H9 (cell line): ENCODE data around the gene ADGRL3. TPM values are rescaled to one million over a fixed set of nuclear protein-coding genes. Genes with fewer than 3 reads are reported as not detected.

Experiments
- DNase-seq: peaks from one replicate; pipeline ENCODE4 v3.0.0-alpha.2; 2017
- H2AFZ ChIP-seq: one replicate; pipeline ENCODE4 v1.6.1; 2013; ENCODE audit warnings: mild to moderate bottlenecking, low read length, control low read depth, moderate library complexity
- H2AK5ac ChIP-seq: 2 replicates; pipeline ENCODE4 v1.6.1; 2013; ENCODE audit warnings: low read length, control low read depth, mixed read lengths; ENCODE audit not compliant: insufficient read length
- H2BK120ac ChIP-seq: one replicate; pipeline ENCODE4 v1.6.1; 2013; ENCODE audit warnings: low read depth, mild to moderate bottlenecking, low read length, control low read depth, inconsistent platforms; ENCODE audit not compliant: poor library complexity, severe bottlenecking
- H2BK12ac ChIP-seq: 2 replicates; pipeline ENCODE4 v1.6.1; 2013; ENCODE audit warnings: low read length, control low read depth, mixed read lengths, low read depth; ENCODE audit not compliant: insufficient read length
- H2BK15ac ChIP-seq: 2 replicates; pipeline ENCODE4 v1.6.1; 2013; ENCODE audit warnings: low read depth, low read length, control low read depth
- H2BK20ac ChIP-seq: one replicate; pipeline ENCODE4 v1.6.1; 2013; ENCODE audit warnings: low read depth, mild to moderate bottlenecking, low read length, control low read depth, inconsistent platforms; ENCODE audit not compliant: poor library complexity, severe bottlenecking
- H2BK5ac ChIP-seq: 2 replicates; pipeline ENCODE4 v1.6.1; 2013; ENCODE audit warnings: low read length, control low read depth, mixed read lengths; ENCODE audit not compliant: insufficient read length
- H3K14ac ChIP-seq: 2 replicates; pipeline ENCODE4 v1.6.1; 2013; ENCODE audit warnings: low read length, control low read depth; ENCODE audit not compliant: insufficient read depth
- H3K18ac ChIP-seq: 2 replicates; pipeline ENCODE4 v1.6.1; 2013; ENCODE audit warnings: low read depth, mild to moderate bottlenecking, mixed read lengths, low read length, control low read depth; ENCODE audit not compliant: insufficient read length
- H3K23ac ChIP-seq: 2 replicates; pipeline ENCODE4 v1.6.1; 2013; ENCODE audit warnings: low read length, control low read depth, mixed read lengths, low read depth; ENCODE audit not compliant: insufficient read length
- H3K23me2 ChIP-seq: 2 replicates; pipeline ENCODE4 v1.6.1; 2013; ENCODE audit warnings: low read depth, mild to moderate bottlenecking, mixed read lengths, low read length, control low read depth; ENCODE audit not compliant: insufficient read length, poor library complexity, severe bottlenecking
- H3K27ac ChIP-seq: 2 replicates; pipeline ENCODE4 v1.5.1; 2013; ENCODE audit warnings: low read length, control low read depth, mixed read lengths, low read depth; ENCODE audit not compliant: insufficient read length
- H3K27me3 ChIP-seq: 2 replicates; pipeline ENCODE4 v1.6.1; 2013; ENCODE audit warnings: low read length, control low read depth, inconsistent platforms; ENCODE audit not compliant: insufficient read depth
- H3K4ac ChIP-seq: 2 replicates; pipeline ENCODE4 v1.6.1; 2013; ENCODE audit warnings: low read depth, mild to moderate bottlenecking, control low read depth, inconsistent platforms, low read length, moderate library complexity
- H3K4me1 ChIP-seq: 2 replicates; pipeline ENCODE4 v1.6.1; 2013; ENCODE audit warnings: low read length, control low read depth, inconsistent platforms; ENCODE audit not compliant: insufficient read depth
- H3K4me2 ChIP-seq: 2 replicates; pipeline ENCODE4 v1.6.1; 2013; ENCODE audit warnings: low read length, control low read depth, mixed read lengths; ENCODE audit not compliant: insufficient read length, insufficient read depth
- H3K56ac ChIP-seq: 2 replicates; pipeline ENCODE4 v1.6.1; 2013; ENCODE audit warnings: low read depth, mild to moderate bottlenecking, mixed read lengths, low read length, control low read depth; ENCODE audit not compliant: insufficient read length
- H3K79me1 ChIP-seq: 2 replicates; pipeline ENCODE4 v1.6.1; 2013; ENCODE audit warnings: low read depth, mild to moderate bottlenecking, moderate library complexity, low read length, control low read depth, inconsistent platforms; ENCODE audit not compliant: insufficient read depth, poor library complexity, severe bottlenecking
- H3K79me2 ChIP-seq: 2 replicates; pipeline ENCODE4 v1.6.1; 2013; ENCODE audit warnings: low read length, control low read depth, inconsistent platforms; ENCODE audit not compliant: insufficient read depth
- H3K9ac ChIP-seq: 2 replicates; pipeline ENCODE4 v1.6.1; 2013; ENCODE audit warnings: low read length, control low read depth, mixed read lengths; ENCODE audit not compliant: insufficient read length; ENCODE audit errors: extremely low read depth
- H3K9me3 ChIP-seq: one replicate; pipeline ENCODE4 v1.6.1; 2013; ENCODE audit warnings: low read depth, low read length, inconsistent platforms; ENCODE audit not compliant: control insufficient read depth
- H3T11ph ChIP-seq: one replicate; pipeline ENCODE4 v1.6.1; 2013; ENCODE audit warnings: mild to moderate bottlenecking, low read length, control low read depth, inconsistent platforms
- H4K20me1 ChIP-seq: one replicate; pipeline ENCODE4 v1.6.1; 2013; ENCODE audit not compliant: control insufficient read depth, insufficient read length, insufficient read depth
- H4K5ac ChIP-seq: 2 replicates; pipeline ENCODE4 v1.6.1; 2013; ENCODE audit warnings: low read depth, mild to moderate bottlenecking, mixed read lengths, low read length, control low read depth; ENCODE audit not compliant: insufficient read length
- H4K8ac ChIP-seq: replicated peaks from 2 replicates; pipeline ENCODE4 v1.6.1; 2013; ENCODE audit warnings: low read length, control low read depth, mixed read lengths, low read depth; ENCODE audit not compliant: insufficient read length
- H4K91ac ChIP-seq: 2 replicates; pipeline ENCODE4 v1.6.1; 2013; ENCODE audit warnings: low read depth, mild to moderate bottlenecking, moderate library complexity, mixed read lengths, low read length, control low read depth; ENCODE audit not compliant: insufficient read length
- H3K27ac Mint-ChIP-seq, 3 experiments: 2 replicates in 2 of 3; 3 replicates in 1 of 3; pipeline ENCODE4 v1.8.0; 2020 to 2021; ENCODE audit warnings: mixed read lengths in 3 of 3, mild to moderate bottlenecking in 1 of 3, moderate library complexity in 1 of 3
- H3K27me3 Mint-ChIP-seq: 2 replicates; pipeline ENCODE4 v1.8.0; 2021; ENCODE audit warnings: low read depth, mild to moderate bottlenecking, moderate library complexity, mixed read lengths
- H3K36me3 Mint-ChIP-seq, 3 experiments: 2 replicates in 2 of 3; 3 replicates in 1 of 3; pipeline ENCODE4 v1.8.0; 2020 to 2021; ENCODE audit warnings: low read depth in 3 of 3, mixed read lengths in 3 of 3; ENCODE audit not compliant: insufficient read depth in 1 of 3
- H3K4me1 Mint-ChIP-seq, 2 experiments: 2 replicates each; pipeline ENCODE4 v1.8.0; 2020; ENCODE audit warnings: mixed read lengths in 2 of 2
- H3K4me3 Mint-ChIP-seq, 2 experiments: 2 replicates in 1 of 2; 3 replicates in 1 of 2; pipeline ENCODE4 v1.8.0; 2020 to 2021; ENCODE audit warnings: mild to moderate bottlenecking in 2 of 2, mixed read lengths in 2 of 2, moderate library complexity in 1 of 2
- H3K9me3 Mint-ChIP-seq, 2 experiments: 2 replicates in 1 of 2; 3 replicates in 1 of 2; pipeline ENCODE4 v1.8.0; 2020; ENCODE audit warnings: mild to moderate bottlenecking in 2 of 2, mixed read lengths in 2 of 2, moderate library complexity in 1 of 2
- WGBS: extraction: QIAGEN DNeasy Blood & Tissue Kit; methylation state at CpG from one replicate; pipeline ENCODE4 v1.1.7; 2013; ENCODE audit warnings: missing lambda C conversion rate, low lambda C conversion rate, mixed read lengths; ENCODE audit not compliant: insufficient read length; ENCODE audit errors: extremely low coverage; 5-methylcytosine and 5-hydroxymethylcytosine counted together
- total RNA-seq: library from RNA; stranded (reverse); gene quantifications from 2 replicates; pipeline ENCODE4 v1.2.1, GENCODE V29; 2021
- TF ChIP-seq, protein P1 (sequence below): fragments of 200-600 bp; sonication (generic); conservative IDR thresholded peaks from 3 replicates; pipeline ENCODE4 v1.8.0; 2021; ENCODE audit warnings: antibody characterized with exemption, mild to moderate bottlenecking

ADGRL3 gene
- total RNA-seq, 1 experiment from 2014 or later = 5.9 TPM

DNA sequence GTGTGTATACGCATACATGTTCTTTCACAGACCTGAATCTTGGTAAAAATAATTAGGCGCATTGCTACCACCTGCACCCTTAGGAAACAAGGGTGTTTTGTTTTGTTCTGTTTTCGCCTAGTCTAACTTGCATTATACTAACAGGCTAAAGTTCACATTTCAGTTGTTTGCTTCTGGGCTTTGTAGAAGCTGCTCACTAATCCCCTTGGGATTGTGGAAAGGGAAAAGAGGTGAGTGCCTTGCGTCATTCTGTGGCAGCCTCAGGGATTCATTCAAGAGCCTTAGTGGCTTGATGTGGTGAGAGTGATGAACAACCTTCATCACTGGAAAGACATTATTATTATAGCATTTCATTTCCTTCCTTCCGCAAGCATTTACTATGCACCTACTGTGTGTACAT, 331.1 kb downstream of the ADGRL3 start:
- no CpG with 5 or more reads among the region's 5 CpGs for WGBS
- Histone ChIP-seq H4K91ac (no peak overlapping the region), H3T11ph (no peak overlapping the region), H2BK15ac (no peak overlapping the region), H4K5ac (no peak overlapping the region), H3K27ac (no peak overlapping the region), H4K20me1 (no peaks in the 10 kb centered on the region), H3K9ac (no peak overlapping the region), H3K4me2 (no peak overlapping the region), H3K79me2 (no peaks in the 10 kb centered on the region), H3K56ac (no peak overlapping the region), H3K27me3 (no peaks in the 10 kb centered on the region), H2AFZ (no peak overlapping the region), H2BK20ac (no peak overlapping the region), H3K4me1 (no peaks in the 10 kb centered on the region), H3K18ac (no peak overlapping the region), H2AK5ac (no peak overlapping the region), H3K23me2 (no peaks in the 10 kb centered on the region), H2BK12ac (no peak overlapping the region), H3K14ac (no peak overlapping the region), H3K79me1 (no peaks in the 10 kb centered on the region), H3K9me3 (no peaks in the 10 kb centered on the region), H4K8ac (no peak overlapping the region), H3K23ac (no peak overlapping the region), H2BK5ac (no peak overlapping the region), H2BK120ac (no peak overlapping the region), H3K4ac (no peak overlapping the region)
- peaks cover 7 to 18% of the 10 kb centered on the region in 2 experiments; a peak in 4 of 5 replicates for H3K9me3 Mint-ChIP-seq
- TF ChIP-seq, protein P1, sequence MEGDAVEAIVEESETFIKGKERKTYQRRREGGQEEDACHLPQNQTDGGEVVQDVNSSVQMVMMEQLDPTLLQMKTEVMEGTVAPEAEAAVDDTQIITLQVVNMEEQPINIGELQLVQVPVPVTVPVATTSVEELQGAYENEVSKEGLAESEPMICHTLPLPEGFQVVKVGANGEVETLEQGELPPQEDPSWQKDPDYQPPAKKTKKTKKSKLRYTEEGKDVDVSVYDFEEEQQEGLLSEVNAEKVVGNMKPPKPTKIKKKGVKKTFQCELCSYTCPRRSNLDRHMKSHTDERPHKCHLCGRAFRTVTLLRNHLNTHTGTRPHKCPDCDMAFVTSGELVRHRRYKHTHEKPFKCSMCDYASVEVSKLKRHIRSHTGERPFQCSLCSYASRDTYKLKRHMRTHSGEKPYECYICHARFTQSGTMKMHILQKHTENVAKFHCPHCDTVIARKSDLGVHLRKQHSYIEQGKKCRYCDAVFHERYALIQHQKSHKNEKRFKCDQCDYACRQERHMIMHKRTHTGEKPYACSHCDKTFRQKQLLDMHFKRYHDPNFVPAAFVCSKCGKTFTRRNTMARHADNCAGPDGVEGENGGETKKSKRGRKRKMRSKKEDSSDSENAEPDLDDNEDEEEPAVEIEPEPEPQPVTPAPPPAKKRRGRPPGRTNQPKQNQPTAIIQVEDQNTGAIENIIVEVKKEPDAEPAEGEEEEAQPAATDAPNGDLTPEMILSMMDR = no peak
- no peak for DNase-seq
- H3K27me3 Mint-ChIP-seq = no peaks in the 10 kb centered on the region
- peaks cover 5 to 19% of the 10 kb centered on the region in 2 experiments; a peak in 2 of 4 replicates for H3K4me1 Mint-ChIP-seq
- H3K36me3 Mint-ChIP-seq = peaks cover 0 to 14% (median 13%) of the 10 kb centered on the region in 3 experiments; a peak in 4 of 7 replicates
- no peak overlapping the region for H3K4me3 Mint-ChIP-seq
- H3K27ac Mint-ChIP-seq = no peak overlapping the region; a peak in 1 of 7 replicates
